Mesodermal cell (in vitro differentiated cells): Measurements from ENCODE around the gene KLHL3.

Experiments
- H3K27ac ChIP-seq: 2 replicates; pipeline ENCODE4 v1.7.0; 2013; ENCODE audit warnings: mild to moderate bottlenecking, low read depth, low read length, moderate library complexity; ENCODE audit not compliant: severe bottlenecking
- H3K36me3 ChIP-seq: 2 replicates; pipeline ENCODE4 v1.7.1; 2013; ENCODE audit warnings: mild to moderate bottlenecking, low read length, moderate library complexity; ENCODE audit not compliant: control insufficient read depth, insufficient read depth
- H3K4me1 ChIP-seq: one replicate; pipeline ENCODE4 v1.7.1; 2013; ENCODE audit warnings: mild to moderate bottlenecking, low read length; ENCODE audit not compliant: insufficient read depth, control insufficient read depth, poor library complexity, severe bottlenecking
- H3K4me3 ChIP-seq: 2 replicates; pipeline ENCODE4 v1.7.0; 2013; ENCODE audit warnings: low read length, control low read depth, mild to moderate bottlenecking; ENCODE audit not compliant: insufficient read depth, poor library complexity, severe bottlenecking; ENCODE audit errors: extremely low read depth
- H3K9me3 ChIP-seq: 2 replicates; pipeline ENCODE4 v1.7.1; 2013; ENCODE audit warnings: mild to moderate bottlenecking, low read length, moderate library complexity; ENCODE audit not compliant: control insufficient read depth
- WGBS, 2 experiments: methylation state at CpG; one replicate each; pipeline ENCODE4 v1.1.5; 2013; ENCODE audit warnings: missing lambda C conversion rate in 2 of 2; ENCODE audit not compliant: insufficient coverage in 2 of 2; 5-methylcytosine and 5-hydroxymethylcytosine counted together

Gene KLHL3

DNA sequence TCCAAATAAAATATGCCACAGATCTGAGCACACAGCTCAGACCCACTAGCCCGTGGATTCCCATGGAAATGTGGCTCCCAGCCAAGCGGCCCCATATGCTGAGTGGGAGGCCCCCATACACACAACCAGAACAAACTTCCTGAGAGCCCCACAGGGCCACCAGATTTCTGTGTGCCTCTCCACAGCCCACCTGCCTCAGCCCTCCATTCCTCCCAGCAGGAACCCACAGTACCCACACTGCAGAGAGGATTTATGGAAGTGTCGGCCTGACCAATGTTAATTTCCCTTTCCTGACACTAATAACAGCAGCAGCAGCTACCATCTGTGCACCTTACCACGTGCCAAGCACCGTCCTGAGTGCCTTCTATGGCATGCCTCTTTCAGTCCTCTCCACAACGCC, 137.5 kb downstream of the KLHL3 start:
- no peak overlapping the region for H3K27ac ChIP-seq
- H3K4me1 ChIP-seq, result no peaks in the 10 kb centered on the region
- no peaks in the 10 kb centered on the region for H3K36me3 ChIP-seq
- no peak overlapping the region for H3K4me3 ChIP-seq
- 80 to 81% methylated on average over 2 to 3 of the region's 6 CpGs for WGBS, 2 experiments
- no peaks in the 10 kb centered on the region for H3K9me3 ChIP-seq

DNA sequence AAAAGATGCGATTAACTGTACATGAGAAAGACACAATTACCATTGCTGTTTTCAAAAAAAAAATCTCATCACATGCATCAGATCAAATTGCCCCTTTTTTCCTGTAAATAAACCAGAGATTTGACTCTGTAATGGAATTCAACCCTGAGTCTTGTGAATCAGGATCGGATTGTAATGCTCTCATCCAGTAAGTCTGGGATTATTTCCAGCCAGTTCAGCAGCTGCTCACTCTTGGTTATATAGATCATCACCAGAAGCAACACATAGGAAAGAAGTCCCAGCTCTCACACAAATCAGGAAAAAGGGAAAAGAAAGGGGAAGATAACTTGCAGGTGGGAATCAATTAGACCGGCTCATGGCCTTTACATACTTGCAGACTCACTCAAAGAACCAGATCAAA, 138.9 kb downstream of the KLHL3 start:
- WGBS, 2 experiments, result 50 to 86% methylated on average over 1 of the region's 3 CpGs
- Histone ChIP-seq H3K4me1 (no peaks in the 10 kb centered on the region), H3K36me3 (no peaks in the 10 kb centered on the region), H3K9me3 (no peaks in the 10 kb centered on the region), H3K27ac (no peak overlapping the region), H3K4me3 (no peak overlapping the region)

DNA sequence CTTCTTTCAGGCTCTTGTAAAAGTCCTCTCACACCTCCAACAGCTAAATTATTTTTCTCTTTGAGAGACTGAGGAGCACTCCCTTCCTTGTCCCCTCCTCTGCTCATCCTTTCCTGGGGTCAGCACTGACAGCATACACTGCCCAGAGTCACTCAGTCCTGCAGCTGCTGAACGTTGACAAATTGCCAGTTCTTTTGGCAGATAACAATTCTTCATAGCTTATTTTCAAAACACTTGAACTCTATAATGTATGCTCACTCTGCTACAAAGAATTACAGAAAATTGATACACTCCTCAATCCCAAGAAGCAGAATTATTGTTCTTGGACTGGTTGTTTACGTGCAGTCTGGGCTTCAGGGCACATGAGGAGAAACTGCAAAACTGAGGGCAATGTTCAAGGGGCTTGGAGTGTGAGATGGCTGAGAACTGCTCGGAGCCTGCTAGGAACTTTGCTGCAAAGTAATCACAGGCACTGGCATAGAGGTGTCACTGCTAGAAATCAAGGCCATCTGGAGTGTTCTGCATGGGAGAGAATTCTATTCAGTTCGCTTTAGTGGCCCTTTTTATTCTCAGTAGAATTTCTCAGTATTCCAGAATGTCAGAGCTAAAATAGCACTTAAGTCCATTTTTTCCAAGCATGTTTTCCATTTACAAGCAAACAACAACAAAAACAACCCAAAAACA, 140.4 kb downstream of the KLHL3 start:
- 59 to 71% methylated on average over 3 of the region's 4 CpGs for WGBS, 2 experiments
- no peaks in the 10 kb centered on the region for H3K36me3 ChIP-seq
- no peaks in the 10 kb centered on the region for H3K9me3 ChIP-seq
- H3K4me3 ChIP-seq, result no peak overlapping the region
- no peaks in the 10 kb centered on the region for H3K4me1 ChIP-seq
- H3K27ac ChIP-seq, result no peak overlapping the region

DNA sequence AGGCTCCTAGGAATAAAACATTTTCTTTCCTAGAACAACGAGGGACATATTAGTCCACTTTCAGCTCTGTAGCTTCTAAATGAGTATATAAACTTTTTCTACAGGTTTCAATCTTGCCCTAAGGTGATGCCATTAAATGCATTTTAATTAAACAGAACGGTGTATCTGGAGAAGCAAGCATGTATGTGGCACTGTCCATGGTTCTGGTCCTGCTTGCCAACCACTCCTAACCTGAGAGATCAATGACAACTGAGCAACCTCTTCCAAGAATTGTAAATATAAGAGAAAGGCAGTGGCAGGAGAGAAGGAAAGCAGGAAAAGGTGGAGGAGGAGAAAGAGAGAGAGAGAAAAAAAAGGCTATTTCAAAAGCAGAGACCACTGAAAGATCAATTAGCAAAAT, 141.2 kb downstream of the KLHL3 start:
- H3K4me3 ChIP-seq, result no peak overlapping the region
- WGBS, 2 experiments, result 20 to 67% methylated on average over 1 of the region's 2 CpGs
- no peak overlapping the region for H3K27ac ChIP-seq
- H3K36me3 ChIP-seq, result no peaks in the 10 kb centered on the region
- H3K4me1 ChIP-seq, result no peaks in the 10 kb centered on the region
- no peaks in the 10 kb centered on the region for H3K9me3 ChIP-seq

GRCh38 chr5:137592317-137592716, 143.6 kb downstream of the KLHL3 start:
- WGBS, 2 experiments, result no CpG with 5 or more reads among the region's 3 CpGs

GRCh38 chr5:137589185-137589584, 146.7 kb downstream of the KLHL3 start:
- H3K4me3 ChIP-seq, result no peak overlapping the region
- no peaks in the 10 kb centered on the region for H3K36me3 ChIP-seq
- peaks cover 5% of the 10 kb centered on the region for H3K9me3 ChIP-seq
- 93 to 98% methylated on average over 3 of the region's 3 CpGs for WGBS, 2 experiments
- H3K27ac ChIP-seq, result no peak overlapping the region
- H3K4me1 ChIP-seq, result no peaks in the 10 kb centered on the region

More at GRCh38 chr5:137592317-137592716, 143.6 kb downstream of the KLHL3 start:
- H3K4me1 ChIP-seq, result no peaks in the 10 kb centered on the region
- H3K4me3 ChIP-seq, result no peak overlapping the region
- no peaks in the 10 kb centered on the region for H3K36me3 ChIP-seq
- no peak overlapping the region for H3K27ac ChIP-seq
- H3K9me3 ChIP-seq, result no peaks in the 10 kb centered on the region

DNA sequence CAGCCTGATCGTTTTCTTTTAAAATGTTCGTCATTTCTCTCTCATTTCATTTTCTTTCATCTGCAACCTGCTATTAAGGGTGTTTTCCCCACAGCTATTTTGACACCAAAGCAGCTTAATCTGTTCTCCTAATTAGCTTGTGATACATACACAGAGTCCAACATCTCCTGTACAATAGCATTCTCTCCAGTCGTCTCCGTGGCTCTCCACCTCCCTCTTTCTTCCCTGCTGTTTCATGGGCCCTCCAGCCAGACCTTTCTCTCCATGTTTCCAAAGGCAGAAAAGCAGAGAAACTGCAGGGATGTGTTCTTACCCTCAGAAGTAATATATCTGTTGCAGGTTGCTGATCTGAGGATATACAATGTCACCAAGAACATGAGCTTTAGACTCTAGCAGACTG, 148.0 kb downstream of the KLHL3 start:
- H3K36me3 ChIP-seq, result no peaks in the 10 kb centered on the region
- no peak overlapping the region for H3K4me3 ChIP-seq
- H3K9me3 ChIP-seq, result peaks cover 5% of the 10 kb centered on the region
- 80 to 86% methylated on average over 3 to 4 of the region's 4 CpGs for WGBS, 2 experiments
- no peak overlapping the region for H3K27ac ChIP-seq
- H3K4me1 ChIP-seq, result no peaks in the 10 kb centered on the region

DNA sequence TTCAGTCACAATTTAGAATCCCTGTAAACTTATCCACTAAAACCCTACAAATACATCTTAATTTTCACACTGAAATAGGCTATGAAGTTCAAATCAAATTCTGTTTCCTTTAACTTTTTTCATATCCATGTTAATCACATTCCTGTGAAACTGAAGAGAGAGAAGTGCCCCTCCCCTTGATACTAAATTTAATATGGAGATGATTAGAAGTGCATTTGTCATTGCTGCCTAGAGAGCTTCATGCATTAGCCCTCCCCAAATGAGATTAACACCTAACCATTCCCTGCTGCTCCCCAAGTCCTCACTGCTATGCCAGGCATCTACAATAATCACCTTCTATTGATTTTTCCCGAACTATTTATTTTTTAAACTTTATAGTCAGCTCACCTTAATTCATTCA, 151.6 kb downstream of the KLHL3 start:
- peaks cover 5% of the 10 kb centered on the region for H3K9me3 ChIP-seq
- no peak overlapping the region for H3K27ac ChIP-seq
- H3K4me3 ChIP-seq, result no peak overlapping the region
- no peaks in the 10 kb centered on the region for H3K36me3 ChIP-seq
- no peaks in the 10 kb centered on the region for H3K4me1 ChIP-seq
- WGBS, 2 experiments, result 83% methylated on average over 1 of the region's 1 CpG; no CpG with 5 or more reads in 1 of the 2 experiments

DNA sequence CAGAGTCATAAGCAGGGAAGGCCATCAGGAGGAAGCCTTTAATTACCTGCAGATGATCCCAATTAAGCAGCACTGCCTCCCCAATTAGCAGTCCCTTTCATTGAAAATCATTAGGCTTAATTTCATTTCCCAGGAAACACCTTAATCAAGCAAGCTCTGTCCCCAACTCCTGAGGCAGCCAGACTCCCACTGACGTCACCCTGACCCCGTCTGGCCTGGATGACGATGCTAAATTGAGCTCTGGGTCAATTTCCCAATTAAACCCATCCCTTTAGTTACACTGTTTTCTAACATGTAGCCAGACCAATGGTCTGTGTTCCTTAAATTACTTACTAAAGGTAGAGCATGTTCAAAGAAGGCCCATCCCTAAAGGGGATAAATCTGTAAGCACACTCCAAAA, 152.8 kb downstream of the KLHL3 start:
- Histone ChIP-seq H3K27ac (no peak overlapping the region), H3K36me3 (no peaks in the 10 kb centered on the region), H3K9me3 (peaks cover 5% of the 10 kb centered on the region), H3K4me1 (no peaks in the 10 kb centered on the region), H3K4me3 (no peak overlapping the region)
- 87 to 93% methylated on average over 3 of the region's 3 CpGs for WGBS, 2 experiments

GRCh38 chr5:137582218-137582617, 153.7 kb downstream of the KLHL3 start:
- Histone ChIP-seq H3K36me3 (no peaks in the 10 kb centered on the region), H3K4me3 (no peak overlapping the region), H3K4me1 (no peaks in the 10 kb centered on the region), H3K9me3 (peaks cover 5% of the 10 kb centered on the region), H3K27ac (no peak overlapping the region)
- WGBS, 2 experiments, result 89 to 100% methylated on average over 1 of the region's 4 CpGs

GRCh38 chr5:137581776-137582175, 154.1 kb downstream of the KLHL3 start:
- no peak overlapping the region for H3K27ac ChIP-seq
- no peak overlapping the region for H3K4me3 ChIP-seq
- H3K4me1 ChIP-seq, result no peaks in the 10 kb centered on the region
- peaks cover 5% of the 10 kb centered on the region for H3K9me3 ChIP-seq
- 74 to 76% methylated on average over 6 of the region's 6 CpGs for WGBS, 2 experiments
- H3K36me3 ChIP-seq, result no peaks in the 10 kb centered on the region
